ENCODE measurements around the gene SUSD3.

The SUSD3 gene

DNA sequence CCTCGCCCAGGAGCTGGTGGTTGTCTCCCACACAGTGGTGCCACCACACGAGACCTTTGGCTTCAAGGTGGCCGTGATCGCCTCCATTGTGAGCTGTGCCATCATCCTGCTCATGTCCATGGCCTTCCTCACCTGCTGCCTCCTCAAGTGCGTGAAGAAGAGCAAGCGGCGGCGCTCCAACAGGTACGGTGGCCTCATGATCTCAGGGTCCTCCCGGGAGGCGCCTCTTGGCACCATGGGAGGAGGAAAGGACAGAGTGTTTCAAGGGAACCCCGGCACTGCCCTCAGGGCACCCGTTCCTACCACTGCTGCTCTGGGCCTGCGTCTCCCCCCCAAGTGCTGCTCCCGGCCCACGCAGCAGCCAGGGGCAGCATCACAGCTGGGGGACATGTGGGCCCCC, 19.3 kb downstream of the SUSD3 start:
- CTCF ChIA-PET = no interaction called here
- TF ChIP-seq, protein P1, sequence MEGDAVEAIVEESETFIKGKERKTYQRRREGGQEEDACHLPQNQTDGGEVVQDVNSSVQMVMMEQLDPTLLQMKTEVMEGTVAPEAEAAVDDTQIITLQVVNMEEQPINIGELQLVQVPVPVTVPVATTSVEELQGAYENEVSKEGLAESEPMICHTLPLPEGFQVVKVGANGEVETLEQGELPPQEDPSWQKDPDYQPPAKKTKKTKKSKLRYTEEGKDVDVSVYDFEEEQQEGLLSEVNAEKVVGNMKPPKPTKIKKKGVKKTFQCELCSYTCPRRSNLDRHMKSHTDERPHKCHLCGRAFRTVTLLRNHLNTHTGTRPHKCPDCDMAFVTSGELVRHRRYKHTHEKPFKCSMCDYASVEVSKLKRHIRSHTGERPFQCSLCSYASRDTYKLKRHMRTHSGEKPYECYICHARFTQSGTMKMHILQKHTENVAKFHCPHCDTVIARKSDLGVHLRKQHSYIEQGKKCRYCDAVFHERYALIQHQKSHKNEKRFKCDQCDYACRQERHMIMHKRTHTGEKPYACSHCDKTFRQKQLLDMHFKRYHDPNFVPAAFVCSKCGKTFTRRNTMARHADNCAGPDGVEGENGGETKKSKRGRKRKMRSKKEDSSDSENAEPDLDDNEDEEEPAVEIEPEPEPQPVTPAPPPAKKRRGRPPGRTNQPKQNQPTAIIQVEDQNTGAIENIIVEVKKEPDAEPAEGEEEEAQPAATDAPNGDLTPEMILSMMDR (conservative IDR thresholded peaks at IDR 0.05; ENCODE audit: low read depth) = no peak

DNA sequence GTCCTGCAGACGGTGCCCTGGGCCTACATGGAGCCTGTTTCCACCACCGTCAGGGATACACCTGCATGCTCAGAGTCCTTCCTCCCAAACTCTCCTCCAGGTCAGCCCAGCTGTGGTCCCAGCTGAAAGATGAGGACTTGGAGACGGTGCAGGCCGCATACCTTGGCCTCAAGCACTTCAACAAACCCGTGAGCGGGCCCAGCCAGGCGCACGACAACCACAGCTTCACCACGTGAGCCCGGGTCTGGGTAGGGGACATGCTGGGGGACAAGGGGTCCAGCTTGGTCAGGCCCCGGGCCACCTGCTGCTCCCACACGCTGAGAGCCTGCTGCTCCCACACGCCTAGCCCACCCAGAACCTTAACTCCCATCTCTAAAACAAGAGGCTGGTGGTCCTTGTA, 20.9 kb downstream of the SUSD3 start:
- H3K27ac ChIP-seq = no peak overlapping the region
- DNase-seq (ENCODE audit: low spot score) = no peak
- CTCF ChIA-PET = interaction anchor here (0.6 to 0.7 kb wide), 3 partner anchors 15 to 1061 kb away, joined by 3 to 9 read pairs (median 3); no protein-coding TSS in a partner anchor
- POLR2A ChIA-PET (ENCODE audit: low non-redundant PET) = no interaction called here
- TF ChIP-seq, protein P1 (conservative IDR thresholded peaks at IDR 0.05; ENCODE audit: low read depth) = no peak

More for the DNA sequence above, 19.3 kb downstream of the SUSD3 start:
- POLR2A ChIA-PET (ENCODE audit: low non-redundant PET) = no interaction called here
- DNase-seq (ENCODE audit: low spot score) = no peak
- no peak overlapping the region for H3K27ac ChIP-seq

DNA sequence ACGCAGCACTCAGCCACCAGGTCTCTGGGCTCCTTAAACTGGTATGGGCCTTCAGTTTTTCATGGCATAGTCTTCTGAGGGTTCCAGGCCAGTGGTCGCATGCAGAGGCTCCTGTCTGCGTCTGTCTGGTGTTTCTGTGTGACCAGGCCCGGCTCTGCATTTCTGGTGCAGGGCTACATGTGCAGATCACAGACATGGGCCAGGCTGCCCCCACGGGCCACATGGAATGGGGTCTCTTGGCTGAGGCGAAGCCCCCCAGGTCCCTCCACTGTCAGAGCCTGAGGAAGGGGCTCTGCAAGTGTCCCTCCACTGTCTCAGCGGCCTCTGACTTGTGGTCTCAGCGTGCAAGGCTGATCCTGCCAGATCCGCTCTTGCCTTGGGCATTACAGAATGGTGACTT, 21.9 kb downstream of the SUSD3 start:
- TF ChIP-seq, protein P1 (conservative IDR thresholded peaks at IDR 0.05; ENCODE audit: low read depth) = no peak
- ChIA-PET CTCF (no interaction called here), POLR2A (ENCODE audit: low non-redundant PET) (no interaction called here)
- DNase-seq (ENCODE audit: low spot score) = no peak
- no peak overlapping the region for H3K27ac ChIP-seq

DNA sequence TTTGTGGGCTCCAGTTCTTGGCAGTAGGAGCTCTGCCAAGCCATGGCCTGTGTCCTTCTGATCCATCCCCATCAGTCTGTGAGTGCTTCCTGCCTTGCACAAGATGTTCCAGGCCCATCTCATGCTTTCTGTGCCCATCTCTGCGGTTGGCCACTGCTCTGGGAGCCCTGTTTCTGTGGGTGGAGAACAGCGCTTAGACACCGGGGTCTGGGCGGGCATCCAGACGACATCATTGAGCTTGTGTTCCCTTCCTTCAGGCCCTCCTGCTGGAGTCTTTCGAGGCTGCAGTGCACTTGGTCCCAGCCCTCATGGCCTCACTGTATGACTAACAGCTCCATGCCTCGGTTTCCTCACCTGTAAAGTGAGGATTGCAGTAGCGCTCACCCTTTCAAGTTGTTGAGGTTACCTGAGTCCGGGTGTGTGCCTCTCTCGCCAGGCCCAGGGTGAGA, 22.6 kb downstream of the SUSD3 start:
- POLR2A ChIA-PET (ENCODE audit: low non-redundant PET) = no interaction called here
- TF ChIP-seq, protein P1 (conservative IDR thresholded peaks at IDR 0.05; ENCODE audit: low read depth) = no peak
- CTCF ChIA-PET = interaction anchor here (0.5 to 1.0 kb wide), 2 partner anchors 17 to 1600 kb away, joined by 3 read pairs; no protein-coding TSS in a partner anchor
- H3K27ac ChIP-seq = no peak overlapping the region
- DNase-seq (ENCODE audit: low spot score) = no peak

DNA sequence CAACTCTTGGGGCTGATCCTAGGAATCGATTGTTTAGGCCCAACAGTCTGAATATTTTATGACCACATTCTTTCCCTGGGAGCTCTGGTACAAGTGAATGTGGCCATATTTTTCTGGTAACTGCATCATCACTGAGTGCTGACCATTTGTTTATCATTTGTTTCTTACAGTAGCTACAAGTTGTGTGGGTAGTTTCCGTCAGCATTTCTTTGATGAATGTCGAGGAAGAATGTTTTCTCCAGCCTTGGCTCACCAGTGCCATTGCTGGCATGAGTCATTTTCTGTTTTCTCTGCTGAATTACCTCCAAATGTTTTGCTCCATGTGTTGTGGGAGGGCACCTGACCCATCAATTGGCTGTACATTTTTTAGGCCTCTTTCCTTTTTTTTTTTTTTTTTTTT, 23.4 kb downstream of the SUSD3 start:
- no peak for DNase-seq (ENCODE audit: low spot score)
- ChIA-PET POLR2A (ENCODE audit: low non-redundant PET) (interaction anchor here (0.7 kb wide), 1 partner anchor 57 kb away, joined by 8 read pairs; no protein-coding TSS in a partner anchor), CTCF (no interaction called here)

DNA sequence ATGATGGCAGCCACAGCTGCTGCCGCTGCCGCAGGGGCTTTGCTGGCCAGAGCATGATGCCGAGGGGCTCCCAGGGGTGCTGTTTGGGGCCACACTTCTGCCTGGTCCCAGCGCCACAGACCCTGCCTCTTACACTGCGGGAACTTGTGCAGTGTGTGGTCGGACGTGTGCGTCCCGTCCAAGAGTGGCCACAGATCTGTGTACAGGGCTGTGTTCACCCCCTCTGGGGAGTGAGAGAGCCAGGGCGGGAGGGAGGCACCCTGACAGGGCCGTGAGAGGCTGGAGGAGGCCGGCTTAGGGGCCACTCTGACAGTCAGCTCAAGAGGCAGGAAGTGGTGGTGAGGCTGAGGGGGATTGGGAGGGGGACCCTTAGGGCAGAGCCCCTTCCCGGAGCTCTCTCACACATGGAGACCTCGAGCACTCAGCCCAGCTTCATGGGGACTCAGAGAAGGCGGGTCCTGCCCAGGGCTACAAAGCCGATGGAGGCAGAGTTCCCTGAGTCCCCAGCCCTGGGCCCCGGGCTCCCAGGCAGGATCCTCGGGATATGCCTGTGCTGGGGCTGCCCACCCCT, 24.4 kb downstream of the SUSD3 start:
- TF ChIP-seq, protein P1 (conservative IDR thresholded peaks at IDR 0.05; ENCODE audit: low read depth) = no peak
- POLR2A ChIA-PET (ENCODE audit: low non-redundant PET) = interaction anchor here (0.7 kb wide), 1 partner anchor 58 kb away, joined by 8 read pairs; no protein-coding TSS in a partner anchor
- no peak for DNase-seq (ENCODE audit: low spot score)
- H3K27ac ChIP-seq = no peak overlapping the region
- CTCF ChIA-PET = no interaction called here

More for the DNA sequence above, 23.4 kb downstream of the SUSD3 start:
- TF ChIP-seq, protein P1 (conservative IDR thresholded peaks at IDR 0.05; ENCODE audit: low read depth) = no peak
- H3K27ac ChIP-seq = no peak overlapping the region
